ENCODE measurements around the gene TMEM117. TPM values are rescaled to one million over a fixed set of nuclear protein-coding genes. Genes with fewer than 3 reads are reported as not detected.

The TMEM117 gene
- total and polyA plus RNA-seq, 10 of the 15 experiments (the other 5 are each of a cell fraction or from before 2014, with no cell fraction given): 3.1 to 8.2 (median 6.1) TPM

DNA sequence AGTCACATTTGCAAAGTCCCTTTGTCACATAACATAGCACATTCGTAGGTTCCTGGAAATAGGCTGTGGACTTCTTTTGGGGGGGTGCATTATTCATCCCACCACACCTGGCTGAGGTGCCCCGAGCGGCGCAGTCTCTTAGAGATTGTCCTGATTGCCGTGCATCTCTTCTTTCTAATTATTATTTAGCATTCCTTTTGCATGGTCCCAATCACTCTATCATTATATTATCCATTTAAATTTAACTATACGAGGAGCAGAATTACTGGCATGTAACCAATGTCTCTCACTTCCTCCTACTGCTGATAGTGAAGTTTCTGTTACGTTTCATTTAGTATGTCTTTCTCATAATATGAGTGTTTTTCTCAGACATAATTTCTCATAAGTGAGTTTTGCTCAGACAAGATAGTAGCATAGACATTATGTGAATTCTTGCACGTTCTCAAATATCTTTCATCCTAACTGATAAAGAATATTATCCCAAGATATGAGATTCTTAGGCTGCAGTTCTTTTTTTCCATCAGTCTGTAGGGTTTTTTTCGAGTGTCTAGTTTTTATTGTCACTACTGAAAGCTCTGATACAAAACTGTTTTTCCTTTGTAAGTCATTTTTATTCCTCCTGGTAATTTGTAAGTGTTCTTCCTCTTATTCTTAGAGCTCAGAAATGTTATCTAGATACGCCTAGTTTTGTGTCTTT lies 595.9 kb downstream of the TMEM117 start (continued):
- TF ChIP-seq, protein P1, sequence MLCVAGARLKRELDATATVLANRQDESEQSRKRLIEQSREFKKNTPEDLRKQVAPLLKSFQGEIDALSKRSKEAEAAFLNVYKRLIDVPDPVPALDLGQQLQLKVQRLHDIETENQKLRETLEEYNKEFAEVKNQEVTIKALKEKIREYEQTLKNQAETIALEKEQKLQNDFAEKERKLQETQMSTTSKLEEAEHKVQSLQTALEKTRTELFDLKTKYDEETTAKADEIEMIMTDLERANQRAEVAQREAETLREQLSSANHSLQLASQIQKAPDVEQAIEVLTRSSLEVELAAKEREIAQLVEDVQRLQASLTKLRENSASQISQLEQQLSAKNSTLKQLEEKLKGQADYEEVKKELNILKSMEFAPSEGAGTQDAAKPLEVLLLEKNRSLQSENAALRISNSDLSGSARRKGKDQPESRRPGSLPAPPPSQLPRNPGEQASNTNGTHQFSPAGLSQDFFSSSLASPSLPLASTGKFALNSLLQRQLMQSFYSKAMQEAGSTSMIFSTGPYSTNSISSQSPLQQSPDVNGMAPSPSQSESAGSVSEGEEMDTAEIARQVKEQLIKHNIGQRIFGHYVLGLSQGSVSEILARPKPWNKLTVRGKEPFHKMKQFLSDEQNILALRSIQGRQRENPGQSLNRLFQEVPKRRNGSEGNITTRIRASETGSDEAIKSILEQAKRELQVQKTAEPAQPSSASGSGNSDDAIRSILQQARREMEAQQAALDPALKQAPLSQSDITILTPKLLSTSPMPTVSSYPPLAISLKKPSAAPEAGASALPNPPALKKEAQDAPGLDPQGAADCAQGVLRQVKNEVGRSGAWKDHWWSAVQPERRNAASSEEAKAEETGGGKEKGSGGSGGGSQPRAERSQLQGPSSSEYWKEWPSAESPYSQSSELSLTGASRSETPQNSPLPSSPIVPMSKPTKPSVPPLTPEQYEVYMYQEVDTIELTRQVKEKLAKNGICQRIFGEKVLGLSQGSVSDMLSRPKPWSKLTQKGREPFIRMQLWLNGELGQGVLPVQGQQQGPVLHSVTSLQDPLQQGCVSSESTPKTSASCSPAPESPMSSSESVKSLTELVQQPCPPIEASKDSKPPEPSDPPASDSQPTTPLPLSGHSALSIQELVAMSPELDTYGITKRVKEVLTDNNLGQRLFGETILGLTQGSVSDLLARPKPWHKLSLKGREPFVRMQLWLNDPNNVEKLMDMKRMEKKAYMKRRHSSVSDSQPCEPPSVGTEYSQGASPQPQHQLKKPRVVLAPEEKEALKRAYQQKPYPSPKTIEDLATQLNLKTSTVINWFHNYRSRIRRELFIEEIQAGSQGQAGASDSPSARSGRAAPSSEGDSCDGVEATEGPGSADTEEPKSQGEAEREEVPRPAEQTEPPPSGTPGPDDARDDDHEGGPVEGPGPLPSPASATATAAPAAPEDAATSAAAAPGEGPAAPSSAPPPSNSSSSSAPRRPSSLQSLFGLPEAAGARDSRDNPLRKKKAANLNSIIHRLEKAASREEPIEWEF (IDR thresholded peaks at IDR 0.05; ENCODE audit: insufficient replicate concordance, low read depth, low read length): peak; percentile 92
- TF ChIP-seq MTA3 (IDR thresholded peaks at IDR 0.05; ENCODE audit: borderline replicate concordance, low read length) (no peak), ATF7 (IDR thresholded peaks at IDR 0.05; ENCODE audit: low read depth) (0 out of 2 replicates have a peak, but pooled peaks have one; percentile 23), NFIC (IDR thresholded peaks at IDR 0.05; ENCODE audit: low read depth, low read length) (peak; percentile 88), ZBED1 (IDR thresholded peaks at IDR 0.05; ENCODE audit: borderline replicate concordance) (peak; percentile 62; the same call in 1 of the 2 replicates), PML (IDR thresholded peaks at IDR 0.05; ENCODE audit: low read length) (0 out of 2 replicates have a peak, but pooled peaks have one; percentile 50), TBL1XR1 (IDR thresholded peaks at IDR 0.05; ENCODE audit: low read depth, low read length) (0 out of 2 replicates have a peak, but pooled peaks have one; percentile 30), IKZF2 (IDR thresholded peaks at IDR 0.05) (peak; percentile 79 to 80), CREM (IDR thresholded peaks at IDR 0.05; ENCODE audit: low read depth) (peak; percentile 46; the same call in 1 of the 2 replicates), DPF2 (IDR thresholded peaks at IDR 0.05) (peak; percentile 76; the same call in 1 of the 2 replicates), RAD51 (IDR thresholded peaks at IDR 0.05) (no peak), MTA2 (IDR thresholded peaks at IDR 0.05; ENCODE audit: low read depth) (peak; percentile 81), JUNB (IDR thresholded peaks at IDR 0.05) (peak; percentile 76), STAT3 (IDR thresholded peaks at IDR 0.05; ENCODE audit: low read depth, low read length) (0 out of 2 replicates have a peak, but pooled peaks have one; percentile 49), JUND (IDR thresholded peaks at IDR 0.05; ENCODE audit: low read depth, low read length) (no peak), ZNF622 (IDR thresholded peaks at IDR 0.05) (no peak)
- TF ChIP-seq, protein P2, sequence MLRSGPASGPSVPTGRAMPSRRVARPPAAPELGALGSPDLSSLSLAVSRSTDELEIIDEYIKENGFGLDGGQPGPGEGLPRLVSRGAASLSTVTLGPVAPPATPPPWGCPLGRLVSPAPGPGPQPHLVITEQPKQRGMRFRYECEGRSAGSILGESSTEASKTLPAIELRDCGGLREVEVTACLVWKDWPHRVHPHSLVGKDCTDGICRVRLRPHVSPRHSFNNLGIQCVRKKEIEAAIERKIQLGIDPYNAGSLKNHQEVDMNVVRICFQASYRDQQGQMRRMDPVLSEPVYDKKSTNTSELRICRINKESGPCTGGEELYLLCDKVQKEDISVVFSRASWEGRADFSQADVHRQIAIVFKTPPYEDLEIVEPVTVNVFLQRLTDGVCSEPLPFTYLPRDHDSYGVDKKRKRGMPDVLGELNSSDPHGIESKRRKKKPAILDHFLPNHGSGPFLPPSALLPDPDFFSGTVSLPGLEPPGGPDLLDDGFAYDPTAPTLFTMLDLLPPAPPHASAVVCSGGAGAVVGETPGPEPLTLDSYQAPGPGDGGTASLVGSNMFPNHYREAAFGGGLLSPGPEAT (IDR thresholded peaks at IDR 0.05; ENCODE audit: low read depth): peak; percentile 74
- TF ChIP-seq, protein P3, sequence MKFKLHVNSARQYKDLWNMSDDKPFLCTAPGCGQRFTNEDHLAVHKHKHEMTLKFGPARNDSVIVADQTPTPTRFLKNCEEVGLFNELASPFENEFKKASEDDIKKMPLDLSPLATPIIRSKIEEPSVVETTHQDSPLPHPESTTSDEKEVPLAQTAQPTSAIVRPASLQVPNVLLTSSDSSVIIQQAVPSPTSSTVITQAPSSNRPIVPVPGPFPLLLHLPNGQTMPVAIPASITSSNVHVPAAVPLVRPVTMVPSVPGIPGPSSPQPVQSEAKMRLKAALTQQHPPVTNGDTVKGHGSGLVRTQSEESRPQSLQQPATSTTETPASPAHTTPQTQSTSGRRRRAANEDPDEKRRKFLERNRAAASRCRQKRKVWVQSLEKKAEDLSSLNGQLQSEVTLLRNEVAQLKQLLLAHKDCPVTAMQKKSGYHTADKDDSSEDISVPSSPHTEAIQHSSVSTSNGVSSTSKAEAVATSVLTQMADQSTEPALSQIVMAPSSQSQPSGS (IDR thresholded peaks at IDR 0.05; ENCODE audit: low read length): peak; percentile 91
- TF ChIP-seq, protein P4, sequence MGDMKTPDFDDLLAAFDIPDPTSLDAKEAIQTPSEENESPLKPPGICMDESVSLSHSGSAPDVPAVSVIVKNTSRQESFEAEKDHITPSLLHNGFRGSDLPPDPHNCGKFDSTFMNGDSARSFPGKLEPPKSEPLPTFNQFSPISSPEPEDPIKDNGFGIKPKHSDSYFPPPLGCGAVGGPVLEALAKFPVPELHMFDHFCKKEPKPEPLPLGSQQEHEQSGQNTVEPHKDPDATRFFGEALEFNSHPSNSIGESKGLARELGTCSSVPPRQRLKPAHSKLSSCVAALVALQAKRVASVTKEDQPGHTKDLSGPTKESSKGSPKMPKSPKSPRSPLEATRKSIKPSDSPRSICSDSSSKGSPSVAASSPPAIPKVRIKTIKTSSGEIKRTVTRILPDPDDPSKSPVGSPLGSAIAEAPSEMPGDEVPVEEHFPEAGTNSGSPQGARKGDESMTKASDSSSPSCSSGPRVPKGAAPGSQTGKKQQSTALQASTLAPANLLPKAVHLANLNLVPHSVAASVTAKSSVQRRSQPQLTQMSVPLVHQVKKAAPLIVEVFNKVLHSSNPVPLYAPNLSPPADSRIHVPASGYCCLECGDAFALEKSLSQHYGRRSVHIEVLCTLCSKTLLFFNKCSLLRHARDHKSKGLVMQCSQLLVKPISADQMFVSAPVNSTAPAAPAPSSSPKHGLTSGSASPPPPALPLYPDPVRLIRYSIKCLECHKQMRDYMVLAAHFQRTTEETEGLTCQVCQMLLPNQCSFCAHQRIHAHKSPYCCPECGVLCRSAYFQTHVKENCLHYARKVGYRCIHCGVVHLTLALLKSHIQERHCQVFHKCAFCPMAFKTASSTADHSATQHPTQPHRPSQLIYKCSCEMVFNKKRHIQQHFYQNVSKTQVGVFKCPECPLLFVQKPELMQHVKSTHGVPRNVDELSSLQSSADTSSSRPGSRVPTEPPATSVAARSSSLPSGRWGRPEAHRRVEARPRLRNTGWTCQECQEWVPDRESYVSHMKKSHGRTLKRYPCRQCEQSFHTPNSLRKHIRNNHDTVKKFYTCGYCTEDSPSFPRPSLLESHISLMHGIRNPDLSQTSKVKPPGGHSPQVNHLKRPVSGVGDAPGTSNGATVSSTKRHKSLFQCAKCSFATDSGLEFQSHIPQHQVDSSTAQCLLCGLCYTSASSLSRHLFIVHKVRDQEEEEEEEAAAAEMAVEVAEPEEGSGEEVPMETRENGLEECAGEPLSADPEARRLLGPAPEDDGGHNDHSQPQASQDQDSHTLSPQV (IDR thresholded peaks at IDR 0.05): peak; percentile 75
